ENCODE measurements around the gene TMEM164.
"Not testable (repeated sequence)": the region's sequence is repeated elsewhere in the genome, so short reads cannot be mapped to it uniquely, and the experiment has no call there.

Gene TMEM164
- 20.3 to 32.1 reads per million in 2 donors for total RNA-seq

DNA sequence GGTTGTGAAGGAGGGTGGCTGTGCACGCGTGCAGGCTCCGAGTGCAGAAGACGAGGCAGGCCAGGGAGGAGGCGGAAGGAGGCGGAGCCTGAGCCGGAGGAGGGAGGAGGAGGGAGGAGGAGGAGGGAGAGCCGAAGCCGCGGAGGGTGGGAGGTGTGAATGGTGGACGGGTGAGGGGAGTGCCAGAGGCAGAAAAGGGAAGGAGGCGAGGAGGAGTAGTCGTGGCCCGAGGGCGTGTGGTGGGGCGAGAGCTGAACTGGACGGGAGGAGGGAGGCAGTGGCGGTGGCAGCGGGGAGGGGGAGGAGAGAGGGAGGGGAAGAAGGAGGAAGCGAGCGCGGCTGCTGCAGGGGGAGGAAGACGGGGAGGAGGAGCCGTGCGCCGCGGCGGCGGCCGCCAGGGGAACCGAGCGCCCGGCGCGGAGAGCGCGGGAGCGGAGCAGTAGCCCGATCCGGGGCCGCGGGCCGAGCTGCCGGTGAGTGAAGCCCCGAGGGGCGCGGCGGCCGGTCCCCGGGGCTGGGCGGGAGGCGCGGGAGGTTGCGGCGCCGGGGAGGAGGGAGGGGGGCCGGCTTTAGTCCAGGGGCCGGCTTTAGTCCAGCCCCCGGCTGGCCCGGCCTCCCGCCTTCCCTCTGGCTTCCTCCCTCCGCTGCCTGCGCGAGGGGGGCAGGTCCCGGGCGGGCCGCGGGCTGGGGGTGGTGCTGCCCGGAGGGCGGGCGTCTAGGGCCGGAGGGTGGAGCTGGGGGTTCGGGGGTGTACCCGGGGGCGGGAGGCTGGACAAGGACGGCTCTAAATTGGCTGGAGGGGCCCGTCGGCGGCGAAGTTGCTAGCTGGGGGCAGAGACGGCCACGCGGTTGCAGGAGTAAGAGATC, at the start of gene TMEM164:
Gene TMEM164 (plus strand): TSS at position 815 of the 867 bp plus-strand sequence. CDS start 661 bp downstream, outside the sequence.
- DNase-seq, result peak; percentile 49 to 90 (median 67)

DNA sequence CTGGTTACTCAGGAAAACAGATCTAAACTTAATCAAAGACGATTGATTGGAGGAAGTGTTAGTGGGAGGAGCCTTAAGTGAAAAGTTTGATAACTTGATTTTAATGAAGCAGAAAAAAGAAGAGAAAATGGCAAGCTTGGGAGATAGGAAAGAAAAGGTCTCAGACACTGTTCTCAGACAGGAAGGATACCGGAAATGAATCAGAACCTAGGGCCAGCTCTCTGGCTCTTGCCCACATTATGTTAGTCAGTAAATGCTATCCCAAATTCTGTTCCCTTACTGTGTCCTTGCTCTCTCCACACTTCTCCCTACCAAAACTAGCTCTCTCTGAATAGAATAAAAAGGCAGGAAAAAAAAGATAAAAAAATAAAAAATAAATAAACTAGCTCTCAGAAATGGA, 48.6 kb upstream of the TMEM164 start:
- no peak for DNase-seq

DNA sequence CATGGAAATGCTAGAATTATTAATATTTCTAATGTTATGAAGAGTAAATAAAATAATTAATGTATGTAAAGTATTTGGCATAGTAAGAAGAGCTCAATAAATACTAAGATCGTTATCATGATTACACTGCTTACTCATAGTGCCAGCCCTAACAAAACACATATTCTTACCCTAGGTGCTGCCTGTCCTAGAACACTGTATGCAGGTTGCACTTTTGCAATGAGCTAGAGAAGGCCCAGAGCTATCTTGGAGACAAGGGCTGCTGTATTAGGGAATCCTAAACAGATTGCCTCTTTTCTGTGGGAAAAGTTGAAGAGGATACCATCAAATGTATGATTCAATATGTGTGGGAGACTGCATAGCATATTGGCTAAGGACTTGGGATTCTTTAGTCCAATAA, 48.0 kb upstream of the TMEM164 start:
- peak in 1 of 5 experiments; percentile 17 for DNase-seq

DNA sequence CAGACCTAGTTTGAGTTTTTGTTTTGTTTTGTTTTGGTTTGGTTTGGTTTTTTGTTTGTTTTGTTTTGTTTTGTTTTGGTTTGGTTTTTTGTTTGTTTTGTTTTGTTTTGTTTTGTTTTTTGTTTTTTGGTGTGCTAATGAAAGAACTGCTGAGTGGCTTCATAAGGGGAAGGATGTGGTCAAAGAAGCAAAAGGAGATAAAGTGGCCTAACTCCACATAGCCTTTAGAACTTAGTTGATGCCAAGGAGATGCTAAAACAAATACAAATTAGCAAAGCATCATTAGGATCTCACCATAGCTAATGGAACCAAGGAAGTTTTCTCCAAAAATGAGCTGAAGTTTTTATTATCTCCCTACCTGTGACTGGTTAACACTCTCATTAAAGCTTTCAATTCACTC, 44.6 kb upstream of the TMEM164 start:
- DNase-seq, result peak in 1 of 5 experiments; percentile 34

DNA sequence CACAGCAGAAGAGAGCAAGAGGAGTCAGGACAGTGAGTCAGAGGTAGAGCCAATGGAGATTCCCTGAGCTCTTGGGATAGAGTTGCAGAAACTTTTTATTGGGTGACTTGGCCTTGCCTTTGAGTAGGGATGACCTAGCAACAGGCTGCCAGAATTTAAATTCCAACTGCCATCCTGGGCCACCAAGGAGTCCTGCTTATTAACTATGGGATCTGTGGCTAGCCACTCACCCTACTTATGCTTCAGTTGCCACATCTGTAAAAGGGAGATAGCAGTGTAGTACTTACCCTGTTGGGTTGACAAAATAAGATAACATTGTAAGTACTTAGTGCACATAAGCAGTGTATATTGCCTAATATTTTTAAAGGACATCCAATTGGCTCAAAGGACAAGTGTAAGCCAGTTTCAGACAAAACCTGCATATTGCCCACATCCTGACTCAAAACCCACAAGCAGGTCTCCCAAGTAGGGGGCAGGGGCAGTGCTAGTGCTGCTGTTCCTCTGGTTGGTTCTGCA, 43.5 kb upstream of the TMEM164 start:
- DNase-seq, result no peak

DNA sequence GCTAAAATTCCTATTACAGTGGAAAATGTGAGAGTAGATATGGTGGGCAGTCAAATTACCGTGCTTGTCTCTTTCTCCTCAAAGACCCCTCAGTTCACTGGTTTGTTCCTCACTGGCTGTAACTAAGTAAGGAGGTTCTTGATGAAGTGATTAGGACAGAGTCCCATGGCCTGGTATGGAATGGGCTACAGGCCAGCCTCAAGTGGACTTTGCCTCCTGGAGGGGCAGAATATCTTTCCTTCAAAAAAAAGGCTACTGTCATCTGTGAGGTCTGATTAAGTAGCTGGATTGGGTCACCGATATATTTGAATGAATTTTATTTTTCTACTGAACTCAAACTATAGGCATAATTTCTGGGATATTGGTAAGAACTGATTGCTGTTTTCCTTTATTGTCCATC, 38.5 kb upstream of the TMEM164 start:
- no peak for DNase-seq

DNA sequence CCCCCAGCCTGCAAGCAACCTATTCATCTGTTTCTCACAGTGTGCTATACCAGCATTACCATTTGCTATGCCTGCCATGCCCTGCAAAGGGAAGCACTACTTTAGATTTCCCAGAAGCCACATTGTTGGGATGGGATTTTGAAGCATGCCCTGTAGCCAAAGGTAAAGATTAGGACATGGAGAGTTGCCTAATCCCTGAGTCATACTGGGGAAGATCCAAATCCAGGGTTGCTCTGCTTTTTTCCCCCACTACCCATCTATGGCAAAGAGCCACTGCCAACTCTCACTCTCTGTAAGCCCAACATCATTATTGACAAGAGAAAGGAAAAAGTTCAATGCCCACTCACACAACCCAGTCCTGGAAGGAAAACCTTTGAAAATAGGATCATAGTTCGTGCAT, 36.7 kb upstream of the TMEM164 start:
- no peak for DNase-seq

DNA sequence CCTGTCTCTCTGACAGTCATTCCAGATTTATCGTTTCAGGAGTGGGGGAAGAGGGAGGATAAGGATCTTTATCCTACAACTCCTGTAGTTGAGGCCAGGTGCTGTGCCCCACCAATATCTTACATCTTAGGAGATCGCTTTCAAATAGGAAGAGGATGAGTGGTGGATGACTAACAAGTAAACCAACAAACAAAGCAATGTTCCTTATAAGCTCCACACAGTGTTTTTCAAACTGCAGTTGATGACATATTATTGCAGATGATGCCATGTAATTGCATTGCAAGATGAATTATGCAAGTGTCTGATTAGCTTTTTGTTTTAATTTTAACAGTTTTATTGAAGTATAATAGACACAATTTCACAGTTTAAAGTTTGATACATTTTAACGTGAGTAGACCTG, 35.8 kb upstream of the TMEM164 start:
- no peak for DNase-seq

DNA sequence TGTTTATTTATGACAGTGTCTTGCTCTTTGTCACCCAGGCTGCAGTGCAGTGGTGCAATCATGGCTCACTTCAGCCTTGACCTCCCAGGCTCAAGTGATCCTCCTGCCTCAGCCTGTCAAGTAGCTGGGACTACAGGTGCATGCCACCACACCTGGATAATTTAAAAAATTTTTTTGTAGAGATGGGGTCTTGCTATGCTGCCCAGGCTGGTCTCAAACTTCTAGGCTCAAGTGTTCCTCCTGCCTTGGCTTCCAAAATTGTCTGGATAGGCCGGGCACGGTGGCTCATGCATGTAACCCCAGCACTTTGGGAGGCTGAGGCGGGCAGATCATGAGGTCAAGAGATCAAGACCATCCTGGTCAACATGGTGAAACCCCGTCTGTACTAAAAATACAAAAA, 32.1 kb upstream of the TMEM164 start:
- not testable (repeated sequence) for DNase-seq

DNA sequence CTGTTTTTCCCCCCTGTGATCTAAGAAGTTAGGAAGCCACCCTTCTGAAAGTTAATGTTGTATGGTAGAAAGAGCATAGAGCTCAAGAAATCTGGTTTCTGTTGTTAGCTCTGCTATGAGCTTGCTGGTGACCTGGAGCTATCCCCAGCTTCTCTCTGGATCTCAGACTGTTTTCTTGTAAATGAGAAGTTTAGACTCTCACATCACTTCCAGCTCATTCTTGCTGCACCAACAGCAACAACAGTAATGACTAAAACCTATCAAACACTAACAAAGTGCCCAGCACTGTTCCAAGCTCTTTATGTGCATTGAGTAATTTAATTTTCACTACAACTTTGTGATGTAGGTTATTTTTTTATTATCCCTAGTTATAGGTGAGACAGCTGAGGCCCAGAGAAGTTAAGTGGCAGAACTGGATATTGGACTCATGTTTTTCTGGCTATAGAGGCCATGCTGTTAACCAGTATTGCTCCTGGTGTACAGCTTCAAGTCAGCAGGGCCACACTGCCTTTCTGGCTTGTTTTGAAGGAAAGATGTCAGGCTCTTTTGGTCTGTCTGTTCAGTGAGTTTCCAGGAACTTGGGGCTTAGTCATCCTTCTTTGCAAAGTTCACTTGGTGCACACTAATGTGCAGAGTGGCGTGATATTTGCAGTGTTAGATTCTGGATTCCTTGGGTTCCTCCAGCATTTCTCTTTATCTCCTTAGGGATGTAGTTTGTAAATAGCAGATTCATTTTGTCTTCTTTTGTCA, 27.8 kb upstream of the TMEM164 start:
- DNase-seq, result no peak

DNA sequence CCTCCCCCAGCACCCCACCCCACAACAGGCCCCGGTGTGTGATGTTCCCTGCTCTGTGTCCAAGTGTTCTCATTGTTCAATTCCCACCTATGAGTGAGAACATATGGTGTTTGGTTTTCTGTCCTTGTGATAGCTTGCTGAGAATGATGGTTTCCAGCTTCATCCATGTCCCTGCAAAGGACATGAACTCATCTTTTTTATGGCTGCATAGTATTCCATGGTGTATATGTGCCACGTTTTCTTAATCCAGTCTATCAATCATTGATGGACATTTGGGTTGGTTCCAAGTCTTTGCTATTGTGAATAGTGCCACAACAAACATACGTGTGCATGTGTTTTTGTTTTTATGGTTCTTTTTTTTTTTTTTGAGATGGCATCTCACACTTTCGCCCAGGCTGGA, 17.7 kb upstream of the TMEM164 start:
- DNase-seq, result not testable (repeated sequence)

DNA sequence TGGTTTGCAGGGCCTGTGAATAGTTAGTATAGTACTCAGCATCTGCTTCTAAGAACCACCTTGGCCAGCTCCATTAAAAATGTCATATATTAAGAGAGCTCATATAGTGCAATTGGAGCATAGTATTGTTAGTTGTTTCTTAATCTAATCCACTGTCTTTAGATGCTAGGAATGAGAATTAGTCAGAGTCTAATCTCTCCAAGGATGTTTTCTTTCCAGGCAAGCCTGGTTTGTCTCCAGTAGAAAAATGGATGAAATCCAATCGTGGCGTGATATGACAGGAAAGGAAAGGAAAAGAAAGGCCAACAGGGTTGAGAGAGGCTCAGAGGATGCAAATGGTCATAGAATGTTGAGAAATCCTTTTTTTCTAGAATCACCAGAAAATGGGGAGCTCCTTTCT, 15.0 kb upstream of the TMEM164 start:
- no peak for DNase-seq

DNA sequence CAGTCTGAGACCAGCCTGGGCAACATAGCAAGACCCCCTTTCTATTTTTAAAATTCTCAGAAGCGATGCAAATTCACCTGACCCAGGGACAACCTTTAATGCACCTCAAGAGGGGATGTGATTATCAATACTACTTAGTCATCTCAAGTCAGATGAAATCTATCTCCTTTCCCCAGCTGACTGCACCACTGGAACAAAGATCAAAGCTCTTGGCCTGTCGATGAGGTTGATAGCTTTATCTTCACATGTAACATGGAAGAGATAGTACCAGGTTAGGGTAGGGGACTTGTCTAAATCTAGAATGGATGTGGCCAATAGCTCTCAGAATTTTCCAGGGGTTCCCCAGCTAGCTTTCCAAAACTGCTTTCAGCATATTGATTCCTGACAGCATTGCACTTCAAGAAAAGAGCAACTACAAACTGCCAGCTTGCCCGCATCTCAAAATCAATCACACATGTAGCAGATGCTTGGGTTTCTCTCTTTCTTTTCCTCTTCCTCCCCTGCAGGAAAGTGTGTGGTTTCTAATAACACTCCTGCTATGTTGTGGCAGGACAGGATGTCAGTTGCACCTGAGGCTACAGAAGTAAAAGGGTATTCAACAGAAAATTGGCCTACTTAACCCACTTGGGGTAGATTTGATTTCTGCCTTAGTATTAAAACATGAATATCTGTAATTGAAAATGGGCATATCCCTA, 12.2 kb upstream of the TMEM164 start:
- peak in 2 of 5 experiments; percentile 12 to 65 for DNase-seq

DNA sequence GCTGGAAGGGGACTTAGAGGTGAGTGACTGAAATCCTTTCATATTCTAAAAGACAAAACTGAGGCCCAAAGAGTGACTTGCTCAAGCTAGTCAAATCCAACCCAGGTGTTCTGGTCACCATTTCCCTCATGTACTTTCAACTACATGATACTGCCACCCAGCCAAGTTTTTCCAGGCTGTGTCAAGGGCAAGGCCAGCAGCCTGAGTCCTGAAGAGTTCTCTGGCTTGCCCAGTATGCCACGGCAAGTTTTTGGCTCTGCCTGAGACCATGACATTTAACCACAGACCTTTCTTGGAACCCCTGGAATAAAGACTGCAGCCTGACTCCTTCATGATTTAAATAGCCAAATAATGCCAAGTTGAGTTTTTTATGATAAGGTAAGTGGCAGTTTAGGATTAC, 10.7 kb upstream of the TMEM164 start:
- DNase-seq, result no peak

DNA sequence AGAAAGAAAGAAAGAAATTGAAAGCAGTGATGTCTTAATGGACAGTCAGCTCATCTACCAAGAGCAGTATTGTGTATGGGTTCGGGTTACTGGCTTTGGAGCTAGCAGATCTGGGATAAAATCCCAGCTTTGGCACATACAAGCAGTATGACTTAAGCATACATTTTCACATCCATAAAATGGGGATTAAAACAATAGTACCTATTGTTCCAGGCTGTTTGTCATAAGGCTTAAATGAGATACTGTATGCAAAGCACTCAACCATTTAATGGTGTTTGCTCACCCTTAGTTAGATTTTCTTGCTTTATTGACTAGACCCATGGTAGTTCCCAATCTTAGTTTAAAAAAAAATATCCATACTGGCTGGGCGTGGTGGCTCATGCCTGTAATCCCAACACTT, 7.8 kb upstream of the TMEM164 start:
- no peak for DNase-seq

DNA sequence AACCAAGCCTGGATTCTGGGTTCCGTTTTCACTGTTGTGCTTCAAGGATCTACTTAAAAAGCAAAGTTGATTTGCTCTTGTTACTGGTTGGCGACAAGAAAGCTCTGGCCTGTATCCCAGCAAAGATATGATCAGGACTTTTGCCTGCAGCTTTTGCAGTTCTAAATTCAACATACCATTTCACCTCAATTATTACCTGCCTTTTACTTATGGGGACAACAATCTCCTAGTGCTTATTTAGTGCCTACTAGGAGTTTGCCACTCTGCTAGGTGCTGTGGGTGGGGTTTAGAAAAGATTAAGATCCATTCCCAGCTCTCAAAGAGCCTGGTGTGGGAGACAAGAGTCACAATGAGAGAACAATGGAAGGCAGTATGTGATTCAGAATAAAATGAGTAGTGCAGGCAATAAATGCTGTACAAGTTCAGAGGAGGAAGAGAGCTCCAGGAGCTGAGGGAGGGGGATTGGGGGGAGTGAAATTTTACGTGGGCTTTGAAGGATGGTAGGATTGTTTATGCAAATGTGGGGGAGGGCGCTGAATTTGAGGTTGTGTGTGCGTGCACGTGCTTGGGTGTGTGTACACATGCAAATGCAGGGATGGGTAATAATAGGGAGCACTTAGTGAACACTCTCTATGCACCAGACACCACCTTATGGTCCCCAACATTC, 5.0 kb upstream of the TMEM164 start:
- DNase-seq, result no peak

DNA sequence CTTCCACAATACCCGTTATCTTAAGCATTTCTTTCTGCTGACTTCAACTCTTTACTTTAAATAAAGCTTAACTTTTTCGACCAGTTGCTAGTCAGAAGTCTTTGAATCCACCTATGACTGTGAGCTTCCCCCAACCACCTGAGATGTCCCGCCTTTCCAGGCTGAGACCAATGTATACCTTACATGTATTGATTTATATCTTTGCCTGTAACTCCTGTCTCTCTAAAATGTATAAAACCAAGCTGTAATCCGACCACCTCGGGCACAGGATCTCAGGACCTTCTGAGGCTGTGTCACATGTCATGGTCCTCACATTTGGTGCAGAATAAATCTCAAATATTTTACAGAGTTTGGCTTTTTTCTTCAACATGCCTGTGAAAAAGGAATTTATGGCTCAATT, 2.9 kb upstream of the TMEM164 start:
- no peak for DNase-seq

DNA sequence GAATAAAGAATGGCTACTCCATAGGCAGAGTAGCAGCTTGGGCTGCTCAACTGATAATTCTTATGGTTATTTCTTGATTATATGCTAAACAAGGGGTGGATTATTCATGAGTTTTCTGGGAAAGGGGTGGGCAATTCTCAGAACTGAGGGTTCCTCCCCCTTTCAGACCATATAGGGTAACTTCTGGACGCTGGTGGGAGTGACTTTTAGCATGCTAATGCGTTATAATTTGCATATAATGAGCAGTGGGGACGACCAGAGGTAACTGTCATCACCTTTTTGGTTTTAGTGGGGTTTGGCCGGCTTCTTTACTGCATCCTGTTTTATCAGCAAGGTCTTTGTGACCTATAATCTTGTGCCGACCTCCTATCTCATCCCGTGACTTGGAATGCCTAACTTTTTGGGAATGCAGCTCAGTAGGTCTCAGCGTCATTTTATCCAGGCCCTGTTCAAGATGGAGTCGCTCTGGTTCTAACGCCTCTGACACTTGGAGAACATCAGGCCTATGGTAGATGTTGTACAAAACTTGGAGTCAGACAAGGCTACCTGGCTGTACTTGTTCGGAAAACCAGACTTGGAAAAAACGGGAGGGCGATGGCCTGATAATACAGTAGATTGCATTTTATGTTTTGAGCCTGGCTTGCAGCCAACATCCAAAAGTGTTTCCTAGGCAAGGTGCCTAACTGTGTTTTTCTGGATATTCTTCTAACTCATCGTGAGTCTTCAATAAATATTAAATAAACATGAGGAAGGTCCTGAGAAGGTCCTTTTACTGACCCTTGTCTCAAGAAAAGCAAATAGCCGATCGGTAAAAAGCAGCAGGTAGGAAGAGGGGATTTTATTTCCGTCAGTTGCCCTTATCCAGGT, 1.8 kb upstream of the TMEM164 start:
- no peak for DNase-seq

DNA sequence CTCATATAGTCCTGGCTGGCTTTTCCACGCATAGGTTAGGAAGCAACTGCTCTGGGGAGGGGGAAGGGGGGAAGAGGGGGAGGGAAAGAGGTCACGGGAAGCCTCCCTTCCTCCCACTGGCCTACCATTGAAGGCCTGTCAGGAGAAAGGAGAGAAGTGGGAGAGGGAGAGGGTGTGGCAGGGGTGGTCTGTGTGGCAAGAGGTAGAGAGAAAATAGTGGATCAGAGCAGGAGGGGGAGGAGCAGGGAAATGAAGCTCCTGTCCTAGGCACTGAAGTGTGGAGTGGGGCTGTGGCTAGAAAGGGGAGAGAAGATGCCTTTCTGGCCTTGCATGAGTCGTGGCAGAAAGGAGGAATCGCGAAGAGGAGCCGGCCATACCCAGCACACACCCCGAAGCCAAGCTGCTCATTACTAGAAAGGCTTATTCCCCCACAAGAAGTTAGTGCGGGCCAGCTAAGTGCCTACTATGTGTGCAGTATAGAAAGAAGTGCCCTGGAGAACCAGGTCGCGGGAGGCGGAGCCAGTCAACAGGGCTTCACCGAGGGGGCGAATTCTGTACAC, 1.1 kb upstream of the TMEM164 start:
- DNase-seq, result no peak

DNA sequence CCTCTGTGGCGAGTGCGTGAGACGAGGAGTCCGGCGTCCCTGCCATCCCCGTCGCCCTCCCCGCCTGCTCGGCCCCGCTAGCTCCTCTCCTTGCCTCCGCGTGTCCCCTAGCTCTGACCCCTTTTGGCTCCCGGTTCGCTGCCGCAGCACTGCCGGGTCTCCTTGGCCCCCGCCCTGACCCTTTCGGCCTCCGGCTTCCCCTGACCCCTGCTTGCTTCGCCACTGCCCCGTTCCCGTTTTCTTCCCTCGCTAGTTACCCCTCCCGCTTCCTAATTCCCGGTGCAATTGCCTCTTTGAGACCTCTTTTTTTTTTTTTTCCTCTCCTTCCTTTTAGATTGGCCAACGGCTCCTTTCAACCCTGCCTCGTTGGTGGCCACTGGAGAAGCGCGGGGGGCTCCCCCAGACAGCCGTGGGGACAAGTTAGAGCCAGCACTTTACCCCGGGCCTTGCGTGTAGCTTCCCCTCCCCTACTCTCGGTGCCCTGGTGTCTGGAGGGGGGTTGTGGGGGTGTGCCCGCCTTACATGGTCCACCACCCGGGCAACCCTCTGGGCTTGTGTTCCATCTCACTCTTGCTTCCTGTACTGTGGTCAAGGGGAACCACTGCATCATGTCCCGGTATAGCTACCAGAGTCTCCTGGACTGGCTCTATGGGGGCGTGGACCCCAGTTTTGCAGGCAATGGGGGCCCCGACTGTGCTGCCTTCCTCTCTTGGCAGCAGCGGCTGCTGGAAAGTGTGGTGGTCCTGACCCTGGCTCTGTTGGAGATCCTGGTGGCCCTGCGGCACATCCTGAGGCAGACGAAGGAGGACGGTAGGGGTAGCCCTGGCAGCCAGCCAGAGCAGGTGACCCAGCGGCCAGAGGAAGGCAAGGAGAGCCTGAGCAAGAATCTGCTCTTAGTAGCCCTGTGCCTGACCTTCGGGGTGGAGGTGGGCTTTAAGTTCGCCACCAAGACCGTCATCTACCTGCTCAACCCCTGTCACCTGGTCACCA, 548 bp downstream of the TMEM164 start:
- DNase-seq, result peak in 1 of 5 experiments; percentile 20
